ENCODE results near the gene COBL.

COBL gene

GRCh38 chr7:51033727-51034520 is 282.7 kb downstream of the COBL start:
- TF ChIP-seq, protein P1, sequence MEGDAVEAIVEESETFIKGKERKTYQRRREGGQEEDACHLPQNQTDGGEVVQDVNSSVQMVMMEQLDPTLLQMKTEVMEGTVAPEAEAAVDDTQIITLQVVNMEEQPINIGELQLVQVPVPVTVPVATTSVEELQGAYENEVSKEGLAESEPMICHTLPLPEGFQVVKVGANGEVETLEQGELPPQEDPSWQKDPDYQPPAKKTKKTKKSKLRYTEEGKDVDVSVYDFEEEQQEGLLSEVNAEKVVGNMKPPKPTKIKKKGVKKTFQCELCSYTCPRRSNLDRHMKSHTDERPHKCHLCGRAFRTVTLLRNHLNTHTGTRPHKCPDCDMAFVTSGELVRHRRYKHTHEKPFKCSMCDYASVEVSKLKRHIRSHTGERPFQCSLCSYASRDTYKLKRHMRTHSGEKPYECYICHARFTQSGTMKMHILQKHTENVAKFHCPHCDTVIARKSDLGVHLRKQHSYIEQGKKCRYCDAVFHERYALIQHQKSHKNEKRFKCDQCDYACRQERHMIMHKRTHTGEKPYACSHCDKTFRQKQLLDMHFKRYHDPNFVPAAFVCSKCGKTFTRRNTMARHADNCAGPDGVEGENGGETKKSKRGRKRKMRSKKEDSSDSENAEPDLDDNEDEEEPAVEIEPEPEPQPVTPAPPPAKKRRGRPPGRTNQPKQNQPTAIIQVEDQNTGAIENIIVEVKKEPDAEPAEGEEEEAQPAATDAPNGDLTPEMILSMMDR (conservative IDR thresholded peaks at IDR 0.05; ENCODE audit: low read depth, low read length) = no peak
- DNase-seq (ENCODE audit: low read depth) = no peak
- no peak overlapping the region for H3K4me3 ChIP-seq (ENCODE audit: low read depth, low read length)

GRCh38 chr7:51031791-51032515 is 284.7 kb downstream of the COBL start:
- no peak overlapping the region for H3K4me3 ChIP-seq (ENCODE audit: low read depth, low read length)
- TF ChIP-seq, protein P1 (conservative IDR thresholded peaks at IDR 0.05; ENCODE audit: low read depth, low read length) = no peak
- DNase-seq (ENCODE audit: low read depth) = no peak

DNA sequence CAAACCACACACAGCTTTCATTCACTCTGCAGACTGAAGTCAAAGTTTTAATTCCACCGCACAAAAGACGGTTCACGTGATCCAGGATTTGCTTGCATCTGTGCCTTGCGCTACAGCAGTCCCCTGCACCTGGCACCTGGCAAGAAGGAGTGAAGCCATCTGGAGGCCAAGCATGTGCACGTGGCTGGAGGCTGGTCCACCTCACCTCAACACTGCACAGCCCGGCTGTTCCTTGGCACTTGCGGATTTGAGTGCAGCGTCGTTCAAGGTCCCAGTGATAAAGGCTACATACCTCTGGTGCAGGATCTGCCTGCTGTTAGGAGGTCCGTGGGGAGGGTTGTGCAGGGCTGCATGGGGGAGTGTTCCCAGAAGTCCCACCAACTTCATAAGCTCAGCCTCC is 285.4 kb downstream of the COBL start:
- DNase-seq (ENCODE audit: low read depth) = no peak
- TF ChIP-seq, protein P1 (conservative IDR thresholded peaks at IDR 0.05; ENCODE audit: low read depth, low read length) = no peak
- no peak overlapping the region for H3K4me3 ChIP-seq (ENCODE audit: low read depth, low read length)

DNA sequence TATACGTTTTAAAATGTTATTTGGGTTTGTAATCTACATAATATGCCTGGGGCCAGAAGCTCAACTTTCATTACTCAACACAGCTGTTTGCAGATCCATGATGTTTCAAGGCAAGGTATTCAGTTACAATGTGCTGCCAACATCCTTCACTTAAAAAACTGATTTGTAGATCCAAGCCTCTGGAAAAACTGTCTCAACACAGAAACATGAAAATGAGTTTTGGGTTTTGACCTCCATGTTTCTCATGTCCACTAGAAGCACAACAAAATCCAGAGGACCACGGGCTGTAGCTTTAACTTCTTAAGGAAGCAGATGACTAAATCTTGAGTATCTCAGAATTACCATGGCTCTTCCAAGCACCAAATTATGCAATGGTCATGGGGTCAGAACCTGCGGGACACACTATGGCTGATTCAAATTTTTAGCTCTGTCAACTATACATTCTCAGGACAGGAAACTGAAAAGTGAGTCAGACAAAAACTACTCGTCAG is 286.9 kb downstream of the COBL start:
- peak; percentile 92 for DNase-seq (ENCODE audit: low read depth)
- H3K4me3 ChIP-seq (ENCODE audit: low read depth, low read length) = no peak overlapping the region
- TF ChIP-seq, protein P1 (conservative IDR thresholded peaks at IDR 0.05; ENCODE audit: low read depth, low read length) = no peak

GRCh38 chr7:51029131-51029530 is 287.5 kb downstream of the COBL start:
- TF ChIP-seq, protein P1 (conservative IDR thresholded peaks at IDR 0.05; ENCODE audit: low read depth, low read length) = no peak
- DNase-seq (ENCODE audit: low read depth) = no peak
- H3K4me3 ChIP-seq (ENCODE audit: low read depth, low read length) = no peak overlapping the region

GRCh38 chr7:51027935-51028830 is 288.4 kb downstream of the COBL start:
- TF ChIP-seq, protein P1 (conservative IDR thresholded peaks at IDR 0.05; ENCODE audit: low read depth, low read length) = no peak
- peak; percentile 27 for DNase-seq (ENCODE audit: low read depth)
- no peak overlapping the region for H3K4me3 ChIP-seq (ENCODE audit: low read depth, low read length)

All from choroid plexus epithelial cell (primary cell).